Choroid plexus epithelial cell (primary cell): ENCODE data around the gene XPR1.

Source experiments
- DNase-seq: peaks from one replicate; pipeline ENCODE4 v3.0.0-alpha.2; 2010; ENCODE audit warnings: low read depth
- H3K4me3 ChIP-seq: 2 replicates; pipeline ENCODE4 v1.5.1; 2011; ENCODE audit warnings: low read depth, mild to moderate bottlenecking, control low read depth, low read length, moderate library complexity
- TF ChIP-seq, protein P1 (sequence below): conservative IDR thresholded peaks from 2 replicates; pipeline ENCODE4 v1.5.1; 2011; ENCODE audit warnings: low read depth, mild to moderate bottlenecking, control low read depth, inconsistent platforms, low read length, moderate library complexity

The XPR1 gene

DNA sequence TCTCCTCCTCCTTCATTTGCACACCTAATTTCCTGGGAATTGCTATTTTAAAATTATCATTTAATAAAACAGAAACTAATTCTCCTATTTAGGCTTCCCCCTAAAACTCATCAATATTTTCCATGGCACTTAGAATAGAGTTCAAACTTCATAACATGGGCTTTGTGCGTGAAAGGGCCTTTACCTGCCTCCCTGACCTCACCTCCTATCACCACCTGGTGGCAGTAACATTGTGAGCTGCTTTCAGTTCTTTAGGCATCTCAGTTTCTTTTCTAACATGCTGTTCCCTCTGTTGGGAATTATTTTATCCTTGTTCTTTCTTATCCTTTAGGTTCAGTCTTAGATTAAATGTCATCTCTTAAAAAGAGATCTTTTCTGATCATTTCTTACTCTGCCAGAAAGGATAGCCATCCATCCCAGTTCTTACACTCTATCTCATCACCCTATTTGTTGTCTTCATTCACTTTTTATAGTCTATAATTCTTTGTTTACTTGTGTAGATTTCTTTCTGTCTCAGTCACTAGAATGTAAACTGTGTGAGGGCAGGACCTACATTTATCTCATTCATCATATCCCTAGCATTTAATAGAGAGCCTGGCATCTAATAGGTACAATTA is 147.1 kb downstream of the XPR1 start:
- H3K4me3 ChIP-seq, result no peak overlapping the region
- DNase-seq, result peak; percentile 14
- TF ChIP-seq, protein P1, sequence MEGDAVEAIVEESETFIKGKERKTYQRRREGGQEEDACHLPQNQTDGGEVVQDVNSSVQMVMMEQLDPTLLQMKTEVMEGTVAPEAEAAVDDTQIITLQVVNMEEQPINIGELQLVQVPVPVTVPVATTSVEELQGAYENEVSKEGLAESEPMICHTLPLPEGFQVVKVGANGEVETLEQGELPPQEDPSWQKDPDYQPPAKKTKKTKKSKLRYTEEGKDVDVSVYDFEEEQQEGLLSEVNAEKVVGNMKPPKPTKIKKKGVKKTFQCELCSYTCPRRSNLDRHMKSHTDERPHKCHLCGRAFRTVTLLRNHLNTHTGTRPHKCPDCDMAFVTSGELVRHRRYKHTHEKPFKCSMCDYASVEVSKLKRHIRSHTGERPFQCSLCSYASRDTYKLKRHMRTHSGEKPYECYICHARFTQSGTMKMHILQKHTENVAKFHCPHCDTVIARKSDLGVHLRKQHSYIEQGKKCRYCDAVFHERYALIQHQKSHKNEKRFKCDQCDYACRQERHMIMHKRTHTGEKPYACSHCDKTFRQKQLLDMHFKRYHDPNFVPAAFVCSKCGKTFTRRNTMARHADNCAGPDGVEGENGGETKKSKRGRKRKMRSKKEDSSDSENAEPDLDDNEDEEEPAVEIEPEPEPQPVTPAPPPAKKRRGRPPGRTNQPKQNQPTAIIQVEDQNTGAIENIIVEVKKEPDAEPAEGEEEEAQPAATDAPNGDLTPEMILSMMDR, result peak; percentile 59

DNA sequence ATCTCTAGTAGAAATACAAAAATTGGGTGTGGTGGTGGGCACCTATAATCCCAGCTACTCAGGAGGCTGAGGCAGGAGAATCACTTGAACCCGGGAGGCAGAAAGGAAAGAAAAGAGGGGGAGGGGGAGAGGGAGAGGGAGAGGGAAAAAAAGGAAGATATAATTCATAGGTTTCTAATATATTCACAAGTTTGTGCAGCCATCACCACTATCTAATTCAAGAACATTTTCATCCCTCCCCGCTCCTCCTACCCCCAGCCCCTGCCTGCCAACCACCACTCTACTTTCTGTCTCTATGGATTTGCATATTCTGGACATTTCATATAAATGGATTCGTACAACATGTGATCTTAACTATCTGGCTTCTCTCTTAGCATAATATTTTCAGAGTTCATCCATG is 147.8 kb downstream of the XPR1 start:
- no peak for DNase-seq
- TF ChIP-seq, protein P1, result no peak
- H3K4me3 ChIP-seq, result no peak overlapping the region

DNA sequence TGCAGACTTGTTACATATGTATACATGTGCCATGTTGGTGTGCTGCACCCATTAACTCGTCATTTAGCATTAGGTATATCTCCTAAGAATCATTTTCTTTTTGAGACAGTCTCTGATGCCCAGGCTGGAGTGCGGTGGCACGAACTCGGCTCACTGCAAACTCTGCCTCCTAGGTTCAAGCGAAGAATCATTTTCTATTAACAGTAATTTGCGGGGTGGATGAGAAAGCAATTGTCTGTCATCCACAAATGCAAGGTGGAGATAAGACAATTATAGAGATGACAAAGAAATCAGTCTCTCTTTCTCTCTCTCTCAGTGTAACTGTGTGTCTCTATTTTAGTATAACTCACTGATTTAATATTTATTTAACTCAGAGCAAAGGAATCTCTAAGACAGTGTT is 149.9 kb downstream of the XPR1 start:
- TF ChIP-seq, protein P1, result no peak
- no peak for DNase-seq
- H3K4me3 ChIP-seq, result no peak overlapping the region

DNA sequence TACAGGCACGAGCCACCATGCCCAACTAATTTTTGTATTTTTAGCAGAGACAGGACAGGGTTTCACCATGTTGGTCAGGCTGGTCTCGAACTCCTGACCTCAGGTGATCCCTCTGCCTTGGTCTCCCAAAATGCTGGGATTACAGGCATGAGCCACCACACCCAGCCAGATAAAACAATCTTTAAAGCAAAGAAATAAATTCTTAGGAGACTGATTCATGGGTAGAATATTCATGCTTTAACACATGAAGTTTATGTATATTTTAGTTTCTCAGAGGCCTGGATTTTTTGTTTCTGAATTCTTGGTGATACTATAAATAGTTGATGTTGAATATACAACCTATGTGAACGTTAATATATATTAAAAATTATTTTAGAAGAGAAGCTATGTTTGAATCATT is 153.5 kb downstream of the XPR1 start:
- TF ChIP-seq, protein P1, result no peak
- peak; percentile 23 for DNase-seq
- no peak overlapping the region for H3K4me3 ChIP-seq

DNA sequence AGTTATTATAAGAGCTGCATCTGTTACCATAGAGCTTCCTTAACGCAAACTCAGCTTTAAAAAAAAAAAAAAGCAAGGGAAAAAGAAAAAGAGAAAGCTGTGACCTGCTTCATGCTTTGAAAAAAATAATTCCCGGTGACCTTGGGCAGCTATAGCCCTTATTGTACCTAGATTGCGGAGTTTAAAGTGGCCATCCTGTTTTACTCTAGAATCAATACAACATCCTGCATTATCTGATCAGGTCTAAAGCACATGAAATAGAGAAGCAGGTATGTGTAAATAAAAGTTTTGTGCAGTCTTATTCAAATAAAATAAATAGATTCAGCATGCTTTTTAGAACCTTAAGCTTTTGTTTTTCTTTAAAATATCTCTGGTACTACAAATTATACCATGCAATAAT is 154.1 kb downstream of the XPR1 start:
- TF ChIP-seq, protein P1, result no peak
- no peak for DNase-seq
- H3K4me3 ChIP-seq, result no peak overlapping the region

DNA sequence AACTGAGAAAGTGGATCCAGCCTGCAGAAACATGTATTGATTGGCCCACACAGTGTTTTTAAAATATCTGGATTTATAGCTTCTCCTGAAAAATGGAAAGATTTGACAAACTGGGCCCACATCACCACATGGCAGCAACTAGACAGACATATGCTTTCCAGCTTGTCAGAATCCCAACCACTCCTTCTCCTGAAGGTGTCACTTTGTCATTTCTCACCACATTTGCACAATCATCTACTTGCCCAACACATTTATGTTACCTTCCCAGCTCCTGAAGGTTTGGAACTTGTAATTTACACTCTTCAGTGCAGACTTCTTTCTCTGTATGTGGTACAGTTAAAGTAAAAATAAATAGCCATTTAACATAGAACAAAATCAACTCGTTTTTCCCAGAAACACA is 154.8 kb downstream of the XPR1 start:
- H3K4me3 ChIP-seq, result no peak overlapping the region
- no peak for DNase-seq
- TF ChIP-seq, protein P1, result no peak

DNA sequence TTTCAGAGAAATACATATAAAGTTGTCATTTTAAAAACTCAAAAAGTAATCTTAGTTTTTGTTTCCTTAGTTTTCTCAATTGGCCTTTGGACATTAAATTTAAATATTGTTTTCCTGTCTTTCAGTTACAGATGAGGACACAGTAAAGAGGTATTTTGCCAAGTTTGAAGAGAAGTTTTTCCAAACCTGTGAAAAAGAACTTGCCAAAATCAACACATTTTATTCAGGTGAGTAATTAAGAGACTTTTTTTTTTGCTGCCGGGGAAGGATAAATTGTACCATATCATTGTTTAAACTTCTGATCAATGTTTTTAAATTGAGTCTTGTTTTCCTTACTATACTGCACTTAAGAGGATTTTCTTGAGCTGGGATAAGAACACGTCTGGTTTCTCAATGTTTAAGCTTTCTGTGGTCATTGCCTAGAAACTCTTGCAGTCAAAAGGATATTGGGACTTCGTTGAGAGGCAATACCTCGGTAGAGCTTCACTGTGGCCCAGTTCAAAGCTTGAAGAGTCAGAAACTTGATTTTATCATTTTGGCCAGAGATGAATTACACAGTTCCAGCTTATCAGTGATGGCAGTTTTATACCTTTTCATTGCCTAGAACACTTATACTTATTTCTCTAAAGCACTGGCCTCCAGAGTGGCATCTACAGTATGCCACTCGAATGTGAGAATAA is 155.9 kb downstream of the XPR1 start:
- H3K4me3 ChIP-seq, result no peak overlapping the region
- DNase-seq, result no peak
- TF ChIP-seq, protein P1, result no peak
